Uterus (tissue), 4 donors: ENCODE results near the gene LAMA1. TPM values are rescaled to one million over a fixed set of nuclear protein-coding genes. Genes with fewer than 3 reads are reported as not detected.

Experiments used
- DNase-seq, 2 donors: peaks; one replicate each; pipeline ENCODE4 v3.0.0-alpha.2; 2019 to 2020
- H3K27ac ChIP-seq, 2 donors: fragments of 200-600 bp; sonication (generic); 1 replicate in 1 of 2; 2 replicates in 1 of 2; pipeline ENCODE4 v1.5.1; 2016 to 2018
- H3K27me3 ChIP-seq, 2 donors: fragments of 200-600 bp; sonication (generic); one replicate each; pipeline ENCODE4 v1.5.1; 2018 to 2019; ENCODE audit warnings: control low read depth in 1 of 2
- H3K36me3 ChIP-seq, 2 donors: fragments of 200-600 bp; sonication (generic); one replicate each; pipeline ENCODE4 v1.5.1; 2019; ENCODE audit warnings: control low read depth in 1 of 2
- H3K4me1 ChIP-seq, 2 donors: fragments of 200-600 bp; sonication (generic); one replicate each; pipeline ENCODE4 v1.5.1; 2018 to 2019; ENCODE audit warnings: control low read depth in 1 of 2
- H3K4me3 ChIP-seq, 2 donors: fragments of 200-600 bp; sonication (generic); 1 replicate in 1 of 2; 2 replicates in 1 of 2; pipeline ENCODE4 v1.5.1; 2018 to 2019; ENCODE audit warnings: mild to moderate bottlenecking in 1 of 2
- H3K9me3 ChIP-seq, 2 donors: fragments of 200-600 bp; sonication (generic); one replicate each; pipeline ENCODE4 v1.5.1; 2019; ENCODE audit warnings: control low read depth in 1 of 2
- POLR2A ChIP-seq, 2 donors: fragments of 450-650 bp; IDR thresholded peaks; one replicate each; pipeline ENCODE4 v1.6.1; 2016; ENCODE audit warnings: antibody characterized with exemption in 2 of 2, mild to moderate bottlenecking in 1 of 2, moderate library complexity in 1 of 2
- intact Hi-C: fragments of 100-400 bp; cut with DNase I; formaldehyde crosslinking; loops from one replicate; pipeline ENCODE4 v1.15.1; 2023; ENCODE audit warnings: low total_unique reads
- total RNA-seq, 4 donors: library from RNA; depleted of rRNA in 3 of 4; stranded (reverse); fragments of >200 nt in 3 of 4; gene quantifications; one replicate each; pipeline versions ENCODE4 v1.1.0 to v1.2.4, GENCODE V29; 2014 to 2023
- TF ChIP-seq, protein P1 (sequence below), 4 experiments: fragments of 200-600 bp in 2 of 4; fragments of 450-650 bp in 2 of 4; sonication (generic) in 2 of 4; IDR thresholded peaks; one replicate each; pipeline ENCODE4 v1.5.1; 2016 to 2019; ENCODE audit warnings: antibody characterized with exemption in 4 of 4, mild to moderate bottlenecking in 2 of 4, moderate library complexity in 1 of 4
- donor health status: DM: yes; HTN: yes; CAD: no.

The LAMA1 gene
- total RNA-seq, 4 donors from 2014 or later = 0.88 to 13.5 (median 2.1) TPM

DNA sequence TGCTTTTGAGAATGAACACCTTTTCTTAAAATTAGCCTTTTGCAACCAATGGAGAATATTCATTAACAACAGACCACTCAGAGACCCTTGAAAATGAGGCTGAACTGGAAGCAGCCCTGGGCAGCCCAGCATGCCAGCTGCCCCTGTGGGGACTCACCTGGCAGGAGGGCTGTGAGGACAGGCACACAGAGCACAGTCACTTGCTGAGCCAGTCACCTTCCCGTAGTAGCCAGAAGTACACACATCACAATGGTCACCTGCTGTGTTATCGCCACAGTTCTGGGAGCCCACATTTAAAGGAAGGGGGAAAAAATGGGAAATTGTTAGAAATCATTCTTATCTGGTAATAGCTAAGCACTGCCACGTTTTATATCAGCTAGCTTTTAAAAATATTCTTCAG is 115.5 kb downstream of the LAMA1 start:
- TF ChIP-seq POLR2A (IDR thresholded peaks at IDR 0.05) = no peak
- TF ChIP-seq, protein P1, sequence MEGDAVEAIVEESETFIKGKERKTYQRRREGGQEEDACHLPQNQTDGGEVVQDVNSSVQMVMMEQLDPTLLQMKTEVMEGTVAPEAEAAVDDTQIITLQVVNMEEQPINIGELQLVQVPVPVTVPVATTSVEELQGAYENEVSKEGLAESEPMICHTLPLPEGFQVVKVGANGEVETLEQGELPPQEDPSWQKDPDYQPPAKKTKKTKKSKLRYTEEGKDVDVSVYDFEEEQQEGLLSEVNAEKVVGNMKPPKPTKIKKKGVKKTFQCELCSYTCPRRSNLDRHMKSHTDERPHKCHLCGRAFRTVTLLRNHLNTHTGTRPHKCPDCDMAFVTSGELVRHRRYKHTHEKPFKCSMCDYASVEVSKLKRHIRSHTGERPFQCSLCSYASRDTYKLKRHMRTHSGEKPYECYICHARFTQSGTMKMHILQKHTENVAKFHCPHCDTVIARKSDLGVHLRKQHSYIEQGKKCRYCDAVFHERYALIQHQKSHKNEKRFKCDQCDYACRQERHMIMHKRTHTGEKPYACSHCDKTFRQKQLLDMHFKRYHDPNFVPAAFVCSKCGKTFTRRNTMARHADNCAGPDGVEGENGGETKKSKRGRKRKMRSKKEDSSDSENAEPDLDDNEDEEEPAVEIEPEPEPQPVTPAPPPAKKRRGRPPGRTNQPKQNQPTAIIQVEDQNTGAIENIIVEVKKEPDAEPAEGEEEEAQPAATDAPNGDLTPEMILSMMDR (IDR thresholded peaks at IDR 0.05) = no peak
- DNase-seq = no peak
- H3K36me3 ChIP-seq = no peaks in the 10 kb centered on the region
- H3K4me1 ChIP-seq = no peaks in the 10 kb centered on the region
- intact Hi-C loops = no loop called here
- no peak overlapping the region for H3K4me3 ChIP-seq
- H3K9me3 ChIP-seq = no peaks in the 10 kb centered on the region
- no peak overlapping the region for H3K27ac ChIP-seq
- no peaks in the 10 kb centered on the region for H3K27me3 ChIP-seq

DNA sequence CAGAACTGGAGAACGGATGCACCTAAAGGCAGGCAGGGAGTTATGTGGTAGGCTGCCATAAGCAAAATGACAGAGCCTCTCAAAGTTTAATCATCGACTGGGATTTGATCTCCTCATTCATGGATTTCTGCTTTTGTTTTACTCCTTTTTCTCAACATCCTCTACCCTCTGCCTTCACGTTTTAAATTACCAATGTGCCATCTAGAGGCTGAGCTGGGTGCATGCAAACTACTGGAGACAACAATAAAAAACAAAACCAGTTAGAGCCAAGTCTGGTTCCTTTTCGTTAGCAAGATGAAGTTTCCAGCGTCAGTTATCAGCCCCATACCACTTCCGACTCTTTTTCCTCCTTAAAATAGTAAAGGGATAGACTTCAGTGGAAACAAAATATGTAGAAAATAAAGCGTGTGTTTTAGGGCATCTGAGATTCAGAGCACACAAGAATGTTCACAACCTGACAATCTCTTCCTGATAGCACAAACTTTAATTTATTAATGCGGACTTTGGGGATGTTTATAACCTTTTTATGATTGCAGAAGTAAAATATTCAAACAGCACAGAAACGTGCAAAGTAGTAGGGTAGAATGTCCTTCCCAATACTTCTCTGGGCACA is 117.0 kb downstream of the LAMA1 start:
- TF ChIP-seq, protein P1 (IDR thresholded peaks at IDR 0.05) = peak in 3 of 4 experiments; percentile 28 to 35 (median 30)
- no peak for TF ChIP-seq POLR2A (IDR thresholded peaks at IDR 0.05)
- no peaks in the 10 kb centered on the region for H3K9me3 ChIP-seq
- intact Hi-C loops = no loop called here
- no peak for DNase-seq
- no peaks in the 10 kb centered on the region for H3K36me3 ChIP-seq
- H3K4me3 ChIP-seq = no peak overlapping the region
- H3K4me1 ChIP-seq = no peaks in the 10 kb centered on the region
- no peaks in the 10 kb centered on the region for H3K27me3 ChIP-seq
- H3K27ac ChIP-seq = no peak overlapping the region

DNA sequence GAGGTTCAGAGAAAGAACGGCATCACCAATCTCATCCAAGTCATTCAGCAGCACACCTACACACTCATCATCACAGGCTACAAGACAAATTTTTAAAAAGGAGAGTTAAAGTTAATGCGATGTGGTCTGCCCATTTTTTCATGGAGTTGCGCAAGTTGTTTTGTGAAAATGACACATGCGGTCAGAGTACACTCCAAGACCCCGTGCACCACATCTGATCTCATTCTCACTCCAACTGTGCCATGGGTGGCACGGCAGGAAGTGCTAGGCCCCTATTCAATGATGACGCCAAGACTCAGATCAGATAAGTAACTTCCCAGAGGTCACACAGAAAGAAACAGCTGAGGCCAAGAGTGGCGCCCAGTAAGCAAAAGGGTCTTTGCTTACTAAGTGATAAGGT is 119.8 kb downstream of the LAMA1 start:
- no peaks in the 10 kb centered on the region for H3K9me3 ChIP-seq
- no peaks in the 10 kb centered on the region for H3K36me3 ChIP-seq
- H3K4me3 ChIP-seq = no peak overlapping the region
- no peak for DNase-seq
- no peaks in the 10 kb centered on the region for H3K4me1 ChIP-seq
- intact Hi-C loops = no loop called here
- TF ChIP-seq POLR2A (IDR thresholded peaks at IDR 0.05) = no peak
- TF ChIP-seq, protein P1 (IDR thresholded peaks at IDR 0.05) = no peak
- H3K27ac ChIP-seq = no peak overlapping the region
- no peaks in the 10 kb centered on the region for H3K27me3 ChIP-seq

DNA sequence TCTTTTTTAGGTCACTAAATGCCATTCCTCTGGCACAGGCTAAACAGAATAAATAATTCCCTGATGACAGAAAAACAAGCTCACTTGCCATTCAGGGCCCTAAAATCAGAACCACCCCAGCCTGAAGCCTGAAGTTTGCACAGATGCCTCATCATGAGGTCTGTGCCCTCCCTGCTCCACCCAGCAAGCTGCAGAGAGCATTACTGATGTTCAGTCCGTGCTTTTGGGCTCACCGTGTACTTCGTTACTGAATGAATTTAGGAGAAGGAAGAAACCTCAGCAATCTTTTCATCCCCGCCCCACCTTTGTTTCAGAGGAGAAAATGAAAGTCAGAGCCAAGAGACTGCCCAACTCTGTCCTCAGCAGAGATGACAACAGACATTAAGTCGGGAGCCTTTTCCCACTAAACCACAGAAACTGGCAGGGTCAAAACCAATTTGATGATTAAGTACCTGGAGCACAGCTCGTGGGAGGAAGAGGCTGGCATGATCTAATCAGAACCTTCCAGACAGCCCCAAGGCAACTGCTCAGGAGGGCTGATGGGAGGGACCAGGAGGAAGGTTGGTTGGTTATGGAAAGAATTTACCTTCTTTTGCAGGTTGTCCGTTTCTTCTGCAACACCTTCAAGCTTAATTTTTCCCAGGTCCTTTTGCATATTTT is 122.7 kb downstream of the LAMA1 start:
- H3K36me3 ChIP-seq = no peaks in the 10 kb centered on the region
- no peaks in the 10 kb centered on the region for H3K4me1 ChIP-seq
- peak overlapping the region; percentile 66 to 69 for H3K27ac ChIP-seq
- TF ChIP-seq POLR2A (IDR thresholded peaks at IDR 0.05) = no peak
- TF ChIP-seq, protein P1 (IDR thresholded peaks at IDR 0.05) = no peak
- H3K9me3 ChIP-seq = no peaks in the 10 kb centered on the region
- H3K4me3 ChIP-seq = no peak overlapping the region
- DNase-seq = no peak
- no peaks in the 10 kb centered on the region for H3K27me3 ChIP-seq
- intact Hi-C loops = no loop called here

GRCh38 chr18:6994056-6994770 is 123.4 kb downstream of the LAMA1 start:
- intact Hi-C loops = no loop called here
- H3K4me1 ChIP-seq = no peaks in the 10 kb centered on the region
- TF ChIP-seq POLR2A (IDR thresholded peaks at IDR 0.05) = no peak
- TF ChIP-seq, protein P1 (IDR thresholded peaks at IDR 0.05) = no peak
- DNase-seq = peak in 1 of 2 donors; percentile 36
- H3K27ac ChIP-seq = peak overlapping the region; percentile 66 to 69
- no peak overlapping the region for H3K4me3 ChIP-seq
- no peaks in the 10 kb centered on the region for H3K36me3 ChIP-seq
- no peaks in the 10 kb centered on the region for H3K9me3 ChIP-seq
- no peaks in the 10 kb centered on the region for H3K27me3 ChIP-seq
